Measurements from ENCODE around the gene KRT72.

DNA sequence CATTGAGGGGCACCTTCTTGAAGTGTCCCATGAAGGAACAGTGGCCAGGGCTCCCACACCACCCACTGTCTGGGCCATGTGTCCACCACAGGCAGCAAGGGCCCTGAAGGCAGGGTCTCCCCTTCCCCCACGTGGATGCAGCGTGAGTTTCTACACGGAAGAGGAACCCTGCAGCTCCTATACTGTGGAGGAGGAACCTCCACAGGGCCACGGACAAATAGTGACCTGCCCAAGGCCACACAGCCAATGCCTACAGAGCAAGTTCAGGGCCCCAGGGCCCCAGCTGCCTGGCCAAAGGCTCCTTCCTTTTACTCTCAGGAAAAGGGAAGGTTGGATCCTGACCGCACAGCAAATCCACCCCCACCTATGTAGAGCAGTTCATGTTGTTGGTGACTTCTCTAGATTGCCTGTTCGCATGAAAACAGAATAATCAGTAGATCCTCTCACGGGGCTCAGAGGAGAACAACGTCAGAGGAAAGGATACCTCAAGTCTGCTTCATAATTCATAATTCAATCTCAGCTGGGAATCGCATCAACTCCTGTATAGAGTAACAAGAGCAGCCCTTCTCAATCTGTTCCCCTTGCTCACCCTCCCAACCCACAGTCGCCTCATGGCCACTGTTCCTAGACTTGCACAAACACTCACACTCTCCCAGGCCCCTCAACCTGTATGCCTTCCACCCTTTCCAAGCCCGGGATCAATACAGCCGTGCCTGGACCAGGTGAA, 28.2 kb upstream of the KRT72 start:
- no peak for TF ChIP-seq EZH2 (IDR thresholded peaks at IDR 0.05; ENCODE audit: borderline replicate concordance)
- TF ChIP-seq, protein P1, sequence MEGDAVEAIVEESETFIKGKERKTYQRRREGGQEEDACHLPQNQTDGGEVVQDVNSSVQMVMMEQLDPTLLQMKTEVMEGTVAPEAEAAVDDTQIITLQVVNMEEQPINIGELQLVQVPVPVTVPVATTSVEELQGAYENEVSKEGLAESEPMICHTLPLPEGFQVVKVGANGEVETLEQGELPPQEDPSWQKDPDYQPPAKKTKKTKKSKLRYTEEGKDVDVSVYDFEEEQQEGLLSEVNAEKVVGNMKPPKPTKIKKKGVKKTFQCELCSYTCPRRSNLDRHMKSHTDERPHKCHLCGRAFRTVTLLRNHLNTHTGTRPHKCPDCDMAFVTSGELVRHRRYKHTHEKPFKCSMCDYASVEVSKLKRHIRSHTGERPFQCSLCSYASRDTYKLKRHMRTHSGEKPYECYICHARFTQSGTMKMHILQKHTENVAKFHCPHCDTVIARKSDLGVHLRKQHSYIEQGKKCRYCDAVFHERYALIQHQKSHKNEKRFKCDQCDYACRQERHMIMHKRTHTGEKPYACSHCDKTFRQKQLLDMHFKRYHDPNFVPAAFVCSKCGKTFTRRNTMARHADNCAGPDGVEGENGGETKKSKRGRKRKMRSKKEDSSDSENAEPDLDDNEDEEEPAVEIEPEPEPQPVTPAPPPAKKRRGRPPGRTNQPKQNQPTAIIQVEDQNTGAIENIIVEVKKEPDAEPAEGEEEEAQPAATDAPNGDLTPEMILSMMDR (IDR thresholded peaks at IDR 0.05; ENCODE audit: poor library complexity): no peak

Measured in hepatocyte (in vitro differentiated cells).